ENCODE results near the gene CPA3. TPM values are rescaled to one million over a fixed set of nuclear protein-coding genes. Genes with fewer than 3 reads are reported as not detected.

The CPA3 gene
- total and polyA plus RNA-seq, 2 donors (not counting 1 experiment from before 2014, with no cell fraction given): 0.17 TPM; not detected in 1

DNA sequence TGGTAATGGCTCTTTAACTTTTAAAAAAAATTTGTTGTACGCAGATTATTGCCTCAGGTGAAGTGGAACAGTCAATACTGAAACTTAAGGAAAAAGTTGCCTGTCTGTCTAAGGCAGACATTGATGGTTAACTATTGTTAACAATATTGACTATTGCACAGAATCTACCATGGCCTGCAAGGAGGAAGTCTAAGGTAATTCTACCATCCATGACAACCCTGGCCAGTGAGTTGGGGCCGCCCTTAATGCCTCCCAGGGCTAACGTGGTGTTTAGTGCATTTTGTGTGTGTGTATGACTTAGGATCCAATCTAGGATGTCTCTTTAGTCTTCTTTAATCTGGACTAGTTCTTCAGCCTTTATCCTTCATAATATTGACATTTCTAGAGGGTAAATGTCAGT lies 39.6 kb upstream of the CPA3 start:
- H3K27me3 ChIP-seq (ENCODE audit: control insufficient read depth, insufficient read depth, low read length): no peaks in the 10 kb centered on the region
- no peak overlapping the region for H3K4me2 ChIP-seq (ENCODE audit: extremely low read depth, insufficient read depth, low read length)
- no peaks in the 10 kb centered on the region for H4K20me1 ChIP-seq (ENCODE audit: control insufficient read depth, extremely low read depth, insufficient read depth, low read length)
- H3K27ac ChIP-seq (ENCODE audit: insufficient read depth, low read length): no peak overlapping the region
- TF ChIP-seq CTCF (conservative IDR thresholded peaks at IDR 0.05 in 1 of 2, IDR thresholded peaks at IDR 0.05 in 1 of 2; ENCODE audit: low read depth in 1 of 2, low read length in 2 of 2) (no peak), EZH2 (IDR thresholded peaks at IDR 0.05; ENCODE audit: low read length, missing control alignments) (no peak)
- H3K79me2 ChIP-seq (ENCODE audit: control insufficient read depth, insufficient read depth, low read length): no peaks in the 10 kb centered on the region
- no peaks in the 10 kb centered on the region for H3K4me1 ChIP-seq (ENCODE audit: control insufficient read depth, extremely low read depth, insufficient read depth, low read length)
- H2AFZ ChIP-seq (ENCODE audit: low read length): no peak overlapping the region
- no peak overlapping the region for H3K4me3 ChIP-seq (replicated peaks in 1 of 4; ENCODE audit: control extremely low read depth in 1 of 4, insufficient read depth in 1 of 4, low read depth in 3 of 4, low read length in 4 of 4)
- no peak overlapping the region for H3K9ac ChIP-seq (ENCODE audit: insufficient read depth, low read length)
- DNase-seq (ENCODE audit: low read depth in 2 of 2): no peak
- no peaks in the 10 kb centered on the region for H3K36me3 ChIP-seq (ENCODE audit: control insufficient read depth, insufficient read depth, low read length)
- H3K9me3 ChIP-seq (ENCODE audit: control insufficient read depth, insufficient read depth, low read depth, low read length): no peaks in the 10 kb centered on the region

DNA sequence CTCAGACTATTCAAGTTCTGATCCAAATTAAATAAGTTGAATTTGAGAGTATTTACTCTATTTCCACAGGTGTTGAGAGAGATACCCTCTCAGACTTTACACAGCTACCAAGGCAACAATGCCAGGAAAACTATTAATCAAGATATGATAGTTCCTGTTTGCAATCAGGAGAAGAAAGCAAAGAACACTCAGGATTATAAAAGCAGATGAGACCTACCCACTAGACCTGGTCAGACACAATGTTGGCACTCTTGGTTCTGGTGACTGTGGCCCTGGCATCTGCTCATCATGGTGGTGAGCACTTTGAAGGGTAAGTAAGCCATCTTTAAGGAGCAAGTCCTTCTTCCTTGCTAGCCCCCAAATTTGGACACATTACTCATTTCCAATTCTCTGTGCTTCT lies 37.5 kb upstream of the CPA3 start, which contains the start of gene CPB1:
CPB1 (plus strand) TSS at position 227 of the 400 bp plus-strand sequence; CDS start at position 240, 13 bp downstream.
- DNase-seq (ENCODE audit: low read depth in 2 of 2): no peak
- no peak within 1 kb of the TSS for H3K4me3 ChIP-seq (replicated peaks in 1 of 4; ENCODE audit: control extremely low read depth in 1 of 4, insufficient read depth in 1 of 4, low read depth in 3 of 4, low read length in 4 of 4)
- no peak within 1 kb of the TSS for H3K27ac ChIP-seq (ENCODE audit: insufficient read depth, low read length)
- H3K36me3 ChIP-seq (ENCODE audit: control insufficient read depth, insufficient read depth, low read length): no peaks in the 10 kb centered on the region
- TF ChIP-seq CTCF (conservative IDR thresholded peaks at IDR 0.05 in 1 of 2, IDR thresholded peaks at IDR 0.05 in 1 of 2; ENCODE audit: low read depth in 1 of 2, low read length in 2 of 2) (no peak), EZH2 (IDR thresholded peaks at IDR 0.05; ENCODE audit: low read length, missing control alignments) (no peak)
- H3K79me2 ChIP-seq (ENCODE audit: control insufficient read depth, insufficient read depth, low read length): no peaks in the 10 kb centered on the region
- H3K9ac ChIP-seq (ENCODE audit: insufficient read depth, low read length): no peak within 1 kb of the TSS
- H3K27me3 ChIP-seq (ENCODE audit: control insufficient read depth, insufficient read depth, low read length): no peaks in the 10 kb centered on the region
- H3K4me1 ChIP-seq (ENCODE audit: control insufficient read depth, extremely low read depth, insufficient read depth, low read length): no peaks in the 10 kb centered on the region
- H2AFZ ChIP-seq (ENCODE audit: low read length): no peak within 1 kb of the TSS
- H3K9me3 ChIP-seq (ENCODE audit: control insufficient read depth, insufficient read depth, low read depth, low read length): no peaks in the 10 kb centered on the region
- no peak within 1 kb of the TSS for H3K4me2 ChIP-seq (ENCODE audit: extremely low read depth, insufficient read depth, low read length)
- no peaks in the 10 kb centered on the region for H4K20me1 ChIP-seq (ENCODE audit: control insufficient read depth, extremely low read depth, insufficient read depth, low read length)

DNA sequence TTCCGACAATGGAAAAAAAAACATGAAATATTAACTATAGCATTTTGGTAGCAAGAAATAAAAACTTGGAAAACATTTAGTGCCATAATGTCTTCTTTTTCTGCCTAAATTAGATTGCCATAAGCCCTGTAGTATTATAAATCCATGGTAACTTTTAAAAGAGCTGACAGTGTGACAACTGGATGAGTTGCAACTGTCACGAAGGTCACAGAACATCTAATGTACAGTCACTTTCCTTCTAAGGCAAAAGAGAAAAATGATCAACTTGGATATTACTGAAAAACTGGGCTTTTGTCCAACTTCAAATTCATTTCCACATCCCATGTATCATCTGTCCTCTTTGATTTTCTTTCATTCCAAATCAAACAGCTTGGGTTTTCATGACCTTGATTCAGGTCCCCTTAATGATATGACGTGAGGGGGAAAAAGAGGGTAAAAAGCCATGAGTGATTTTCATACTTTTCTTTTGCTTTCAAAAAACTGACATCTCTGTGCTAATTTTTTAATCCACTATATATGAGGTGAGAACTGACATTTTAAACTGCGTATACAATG lies 36.9 kb upstream of the CPA3 start:
- H3K27ac ChIP-seq (ENCODE audit: insufficient read depth, low read length): no peak overlapping the region
- TF ChIP-seq EZH2 (IDR thresholded peaks at IDR 0.05; ENCODE audit: low read length, missing control alignments) (no peak), CTCF (conservative IDR thresholded peaks at IDR 0.05 in 1 of 2, IDR thresholded peaks at IDR 0.05 in 1 of 2; ENCODE audit: low read depth in 1 of 2, low read length in 2 of 2) (no peak)
- H4K20me1 ChIP-seq (ENCODE audit: control insufficient read depth, extremely low read depth, insufficient read depth, low read length): no peaks in the 10 kb centered on the region
- H3K4me1 ChIP-seq (ENCODE audit: control insufficient read depth, extremely low read depth, insufficient read depth, low read length): no peaks in the 10 kb centered on the region
- no peak overlapping the region for H3K4me3 ChIP-seq (replicated peaks in 1 of 4; ENCODE audit: control extremely low read depth in 1 of 4, insufficient read depth in 1 of 4, low read depth in 3 of 4, low read length in 4 of 4)
- H3K79me2 ChIP-seq (ENCODE audit: control insufficient read depth, insufficient read depth, low read length): no peaks in the 10 kb centered on the region
- no peaks in the 10 kb centered on the region for H3K27me3 ChIP-seq (ENCODE audit: control insufficient read depth, insufficient read depth, low read length)
- no peak overlapping the region for H3K4me2 ChIP-seq (ENCODE audit: extremely low read depth, insufficient read depth, low read length)
- H2AFZ ChIP-seq (ENCODE audit: low read length): no peak overlapping the region
- H3K9ac ChIP-seq (ENCODE audit: insufficient read depth, low read length): no peak overlapping the region
- DNase-seq (ENCODE audit: low read depth in 2 of 2): peak in 1 of 2 donors; percentile 65
- no peaks in the 10 kb centered on the region for H3K9me3 ChIP-seq (ENCODE audit: control insufficient read depth, insufficient read depth, low read depth, low read length)
- H3K36me3 ChIP-seq (ENCODE audit: control insufficient read depth, insufficient read depth, low read length): no peaks in the 10 kb centered on the region
